Activated CD4-positive, alpha-beta T cell treated with anti-CD3 and anti-CD28 coated beads, Interleukin-2, amount 50 U/mL, for 16 hours (primary cell): Measurements from ENCODE around the gene RIIAD1.
A peak's percentile ranks its signal among the peaks of the same experiment; 100 is the strongest.
"Not testable (repeated sequence)": the region's sequence is repeated elsewhere in the genome, so short reads cannot be mapped to it uniquely, and the experiment has no call there.

Experiments
- DNase-seq: peaks from one replicate; pipeline ENCODE4 v3.0.0-alpha.2; 2020

Gene RIIAD1, protein sequence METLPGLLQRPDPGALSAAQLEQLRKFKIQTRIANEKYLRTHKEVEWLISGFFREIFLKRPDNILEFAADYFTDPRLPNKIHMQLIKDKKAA

DNA sequence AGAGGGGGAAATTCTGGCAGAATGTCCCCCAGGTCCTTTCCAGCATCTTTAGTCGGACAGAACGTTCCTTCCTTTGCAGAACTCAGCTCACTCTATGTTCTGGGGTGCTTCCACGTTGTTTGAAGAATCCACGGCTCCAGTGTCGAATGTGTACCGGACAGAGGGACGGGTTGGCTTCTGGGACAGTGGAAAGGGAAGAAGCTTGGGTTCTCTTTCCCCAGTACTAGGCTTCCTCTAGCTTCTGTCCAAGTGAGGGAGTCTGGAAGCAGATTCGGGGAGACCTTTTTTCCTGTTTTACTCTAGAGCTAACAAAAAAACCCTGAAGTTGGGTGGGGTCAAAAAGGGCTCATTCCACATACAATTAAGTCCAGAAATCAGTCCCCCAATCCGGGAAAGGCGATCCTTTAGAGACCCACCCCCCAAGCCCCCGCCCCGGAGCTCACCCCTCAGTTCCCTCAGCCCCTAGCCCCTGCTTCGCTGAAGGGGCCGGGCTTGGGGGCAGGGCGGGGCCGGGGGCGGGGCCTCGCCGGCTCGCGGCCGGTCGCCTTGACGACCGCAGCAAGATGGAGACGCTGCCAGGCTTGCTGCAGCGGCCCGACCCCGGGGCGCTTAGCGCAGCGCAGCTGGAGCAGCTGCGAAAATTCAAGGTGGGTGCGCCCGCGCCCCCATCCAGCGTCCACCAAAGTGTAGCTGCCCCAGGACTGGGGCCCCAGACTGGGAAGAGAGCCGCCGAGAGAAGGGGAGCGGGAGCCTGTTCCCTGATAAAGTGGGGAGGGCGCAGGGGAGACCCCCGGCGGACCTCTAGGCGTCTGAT is at the start of gene RIIAD1:
RIIAD1 (plus strand) TSS at position 549 of the 814 bp plus-strand sequence; CDS start at position 564, 15 bp downstream.
- DNase-seq: peak; percentile 22

- DNase-seq: no peak
Measured at GRCh38 chr1:151673407-151673806, 47.9 kb upstream of the RIIAD1 start.

- no peak for DNase-seq
Measured at GRCh38 chr1:151680391-151680790, 40.9 kb upstream of the RIIAD1 start.

- peak; percentile 14 for DNase-seq
Measured at GRCh38 chr1:151680826-151681225, 40.5 kb upstream of the RIIAD1 start.

GRCh38 chr1:151681923-151682322 is 39.4 kb upstream of the RIIAD1 start:
- no peak for DNase-seq

- DNase-seq: not testable (repeated sequence)
Measured at GRCh38 chr1:151682901-151683300, 38.4 kb upstream of the RIIAD1 start.

- DNase-seq: no peak
Measured at GRCh38 chr1:151684128-151684527, 37.2 kb upstream of the RIIAD1 start.

GRCh38 chr1:151686561-151686960 is 34.8 kb upstream of the RIIAD1 start:
- DNase-seq: no peak

DNA sequence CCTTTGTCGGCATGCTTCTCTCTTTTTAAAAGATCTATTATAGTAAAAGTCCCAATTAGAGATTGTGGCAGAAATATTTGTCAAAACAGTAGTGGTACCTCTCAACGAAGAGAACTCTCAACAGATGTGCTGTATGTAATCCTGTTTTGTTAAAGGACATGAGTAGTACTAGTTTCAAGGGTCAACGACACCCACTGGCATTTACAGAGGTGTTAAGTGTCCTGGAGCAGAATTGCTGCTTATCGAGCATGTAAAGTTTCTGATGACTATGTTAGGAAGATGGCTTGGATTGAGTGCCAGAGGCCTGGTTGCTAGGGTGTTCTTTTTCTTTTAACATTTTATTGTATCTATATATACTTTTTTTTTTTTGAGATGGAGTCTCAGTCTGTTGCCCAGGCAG is 31.8 kb upstream of the RIIAD1 start:
- no peak for DNase-seq

- DNase-seq: no peak
Measured at GRCh38 chr1:151692226-151692625, 29.1 kb upstream of the RIIAD1 start.

DNA sequence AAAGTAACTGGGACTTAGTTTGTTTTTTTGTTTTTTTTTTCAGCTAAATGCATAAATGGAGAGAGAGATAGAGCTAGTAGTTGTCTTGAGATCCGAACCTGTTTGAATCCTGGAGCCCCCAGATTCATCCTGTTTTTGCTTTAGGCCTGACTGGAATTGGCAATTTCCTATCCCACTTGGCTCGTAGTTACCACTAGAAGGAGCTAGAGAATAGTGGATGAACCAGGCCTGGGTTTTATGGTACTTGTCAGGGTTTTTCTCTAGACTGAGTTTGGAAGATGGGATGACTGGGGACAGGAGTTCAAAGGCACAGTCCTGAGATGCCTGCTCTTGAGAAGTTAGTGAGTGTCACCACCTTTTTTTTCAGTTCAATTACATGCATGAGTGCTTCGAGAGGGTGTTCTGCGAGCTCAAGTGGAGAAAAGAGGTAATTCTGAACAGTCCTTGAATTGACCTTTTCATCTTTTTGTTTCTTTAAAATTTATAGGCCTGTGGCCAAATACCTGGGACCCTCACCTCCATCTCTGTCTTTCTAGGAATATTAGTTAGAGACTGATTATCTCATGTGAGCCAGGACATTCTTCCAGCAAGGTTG is 28.2 kb upstream of the RIIAD1 start:
- no peak for DNase-seq

DNA sequence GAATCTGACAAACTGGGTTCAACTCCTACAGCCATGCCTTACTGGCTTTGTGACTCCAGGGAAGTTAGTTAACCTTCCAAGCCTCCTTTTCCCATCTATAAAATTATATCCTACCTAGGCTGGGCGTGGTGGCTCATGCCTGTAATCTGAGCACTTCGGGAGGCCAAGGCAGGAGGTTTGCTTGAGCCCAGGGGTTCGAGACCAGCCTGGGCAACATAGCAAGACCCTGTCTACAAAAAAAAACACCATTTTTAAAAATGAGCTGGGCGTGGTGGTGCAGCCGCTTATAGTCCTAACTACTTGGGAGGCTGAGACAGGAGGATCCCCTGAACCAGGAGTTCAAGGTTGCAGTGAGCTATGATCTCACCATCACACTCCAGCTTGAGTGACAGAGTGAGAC is 19.8 kb upstream of the RIIAD1 start:
- DNase-seq: no peak

DNA sequence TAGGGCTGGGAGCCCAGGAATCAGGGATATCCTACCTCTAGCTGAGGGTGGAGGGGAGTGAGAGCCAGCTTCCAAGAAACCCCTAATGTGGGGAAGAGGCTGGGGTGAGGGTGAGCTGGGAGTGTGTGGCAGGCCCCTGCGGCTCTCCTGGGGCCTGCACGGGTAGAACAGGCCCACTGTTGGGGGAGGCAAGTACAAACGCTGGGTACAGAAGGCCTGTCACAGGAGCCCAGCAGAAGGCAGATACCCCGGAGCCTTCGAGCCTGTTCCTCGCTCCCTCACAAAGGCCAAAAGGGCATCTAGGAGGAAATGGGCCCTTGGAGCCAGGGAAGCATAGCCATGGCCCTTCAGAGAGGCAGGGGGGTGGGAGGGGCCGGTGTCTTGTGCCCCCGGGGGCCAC is 18.4 kb upstream of the RIIAD1 start:
- no peak for DNase-seq

- no peak for DNase-seq
Measured at GRCh38 chr1:151703813-151704212, 17.5 kb upstream of the RIIAD1 start.

DNA sequence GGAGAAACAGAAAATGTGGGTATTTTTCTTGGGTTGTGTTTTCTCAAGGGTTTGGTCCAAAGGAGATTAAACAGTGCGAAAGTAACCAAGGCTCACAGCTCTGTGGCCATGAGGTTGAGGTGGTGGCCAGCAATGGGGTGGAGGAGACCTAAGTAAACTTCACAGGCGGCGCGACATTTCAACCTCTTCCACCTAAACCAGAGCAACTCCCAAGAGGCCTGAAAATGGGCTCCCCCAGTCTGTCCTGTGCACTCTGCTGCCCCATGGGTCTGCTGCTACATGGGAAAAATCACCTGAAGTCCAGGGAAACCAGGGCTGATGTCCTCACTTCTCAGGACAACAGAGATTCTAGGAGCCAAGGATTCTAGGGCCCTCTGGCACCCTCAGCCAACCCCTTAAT is 17.1 kb upstream of the RIIAD1 start:
- DNase-seq: no peak

DNA sequence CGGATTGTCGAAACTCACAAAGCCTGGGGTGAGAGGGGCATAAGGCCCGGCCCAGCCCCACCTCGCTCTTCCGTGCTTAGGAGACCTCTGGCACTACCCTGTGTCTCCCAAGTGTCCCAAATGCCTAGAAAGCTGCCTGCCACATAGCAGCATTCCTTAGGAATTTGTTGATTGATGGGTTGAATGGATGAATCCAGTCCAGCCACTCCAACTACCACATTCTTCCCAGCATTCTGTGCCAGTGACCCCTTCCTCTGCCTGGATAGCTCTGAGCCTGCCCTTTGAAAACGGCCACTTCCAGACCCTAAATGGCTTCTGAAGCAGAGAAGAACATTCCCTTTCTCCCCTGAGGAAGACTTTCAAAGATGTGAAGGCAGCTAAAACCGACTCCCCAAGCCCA is 16.2 kb upstream of the RIIAD1 start:
- no peak for DNase-seq

DNA sequence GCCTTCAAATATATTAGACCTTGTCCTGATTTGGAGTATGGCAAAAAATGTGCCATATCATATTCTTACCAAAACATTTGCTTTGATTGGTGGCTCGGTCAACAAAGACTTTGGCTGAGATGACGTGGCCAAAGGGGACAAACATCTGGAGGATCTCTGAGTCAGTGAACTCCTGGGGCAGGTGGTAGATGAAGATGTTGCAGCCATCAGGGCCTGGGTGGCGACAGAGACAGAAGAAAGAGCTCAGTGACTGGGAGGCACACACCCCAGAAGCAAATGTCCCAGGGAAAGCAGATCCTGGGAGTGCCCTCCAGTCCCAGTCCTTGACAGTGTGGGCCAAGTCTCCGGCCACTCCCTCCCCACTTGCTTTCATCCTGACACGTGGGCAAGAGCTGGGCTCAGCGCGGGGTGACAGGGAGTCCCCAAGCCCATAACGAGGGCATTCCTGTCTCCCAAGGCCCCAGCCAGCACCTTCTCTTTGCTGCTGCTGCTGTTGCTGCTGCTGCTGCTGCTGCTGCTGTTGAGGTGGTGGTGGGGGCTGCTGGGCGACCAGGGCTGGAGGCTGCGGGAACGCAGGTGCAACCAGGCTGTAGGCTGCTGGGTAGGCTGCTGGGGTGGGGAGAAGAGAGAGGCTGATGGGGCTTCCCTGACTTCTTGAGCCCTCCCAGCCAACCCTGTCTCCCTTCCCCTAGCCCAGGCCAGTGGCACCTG is 15.4 kb upstream of the RIIAD1 start:
- no peak for DNase-seq

DNA sequence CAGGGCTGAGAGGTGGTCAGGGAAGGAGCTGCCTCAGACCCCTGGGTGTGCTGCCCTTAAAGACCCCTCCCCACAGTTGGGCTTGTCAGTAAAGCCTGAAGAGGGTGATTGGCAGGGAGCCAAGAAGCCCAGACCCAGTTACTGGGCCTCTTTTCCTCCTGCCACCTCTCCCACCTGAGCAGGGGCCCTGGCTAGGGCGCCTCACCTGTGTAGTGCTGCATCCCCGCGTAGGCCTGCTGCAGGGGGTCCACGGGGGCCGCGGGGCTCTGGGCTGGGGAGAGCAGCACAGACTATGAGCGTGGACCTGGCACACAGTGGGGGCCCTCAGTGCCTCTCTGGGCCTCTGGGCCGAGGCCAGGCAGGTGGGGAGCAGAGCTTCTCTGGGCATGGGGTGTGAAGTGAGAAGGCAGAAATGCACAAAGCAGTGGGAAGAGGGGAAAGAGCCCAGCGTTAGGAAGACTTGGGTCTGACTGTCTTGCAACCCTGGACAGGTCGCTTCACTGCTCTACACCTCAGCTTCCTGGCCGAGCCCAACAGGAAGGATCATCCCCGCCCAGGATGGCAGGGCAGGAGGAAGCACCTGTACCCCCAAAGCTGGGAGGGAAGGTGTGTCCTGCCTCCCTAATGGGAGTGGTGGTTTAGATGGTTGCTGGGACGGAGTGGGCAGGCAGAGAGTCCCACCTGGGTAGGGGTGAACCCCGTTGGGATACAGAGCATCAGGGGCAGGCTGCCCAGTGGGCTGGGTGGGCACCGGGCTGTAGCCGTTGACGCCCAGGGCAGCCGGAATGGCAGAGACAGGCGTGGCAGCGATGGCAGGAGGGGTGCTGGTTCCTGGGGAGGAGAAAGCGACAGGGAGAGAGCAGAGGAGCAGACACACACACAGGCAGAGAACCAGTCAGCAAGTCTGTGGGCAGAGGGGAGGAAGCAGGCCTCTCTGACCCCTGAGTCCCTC is 14.6 kb upstream of the RIIAD1 start:
- no peak for DNase-seq

- DNase-seq: no peak
Measured at GRCh38 chr1:151707541-151708065, 13.7 kb upstream of the RIIAD1 start.

DNA sequence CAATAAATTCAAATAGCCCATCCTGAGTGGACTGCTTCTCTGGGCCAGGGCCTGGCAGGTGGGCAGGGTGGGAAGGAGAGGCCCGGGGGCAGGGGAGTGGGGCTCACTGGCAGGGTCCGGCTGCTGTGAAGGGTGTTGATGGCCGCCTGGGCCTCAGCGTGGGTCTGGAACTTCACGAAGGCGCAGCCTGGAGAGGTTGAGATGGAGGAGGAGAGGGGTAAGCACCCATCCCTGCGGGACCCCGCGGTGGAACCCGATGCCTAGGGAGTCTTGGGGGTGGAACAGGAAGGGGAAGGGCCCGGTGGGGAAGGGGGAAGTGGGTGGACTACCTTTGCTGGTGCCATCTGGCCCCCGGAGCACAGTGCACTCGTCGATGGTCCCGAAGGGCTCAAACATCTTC is 12.4 kb upstream of the RIIAD1 start:
- DNase-seq: no peak

DNA sequence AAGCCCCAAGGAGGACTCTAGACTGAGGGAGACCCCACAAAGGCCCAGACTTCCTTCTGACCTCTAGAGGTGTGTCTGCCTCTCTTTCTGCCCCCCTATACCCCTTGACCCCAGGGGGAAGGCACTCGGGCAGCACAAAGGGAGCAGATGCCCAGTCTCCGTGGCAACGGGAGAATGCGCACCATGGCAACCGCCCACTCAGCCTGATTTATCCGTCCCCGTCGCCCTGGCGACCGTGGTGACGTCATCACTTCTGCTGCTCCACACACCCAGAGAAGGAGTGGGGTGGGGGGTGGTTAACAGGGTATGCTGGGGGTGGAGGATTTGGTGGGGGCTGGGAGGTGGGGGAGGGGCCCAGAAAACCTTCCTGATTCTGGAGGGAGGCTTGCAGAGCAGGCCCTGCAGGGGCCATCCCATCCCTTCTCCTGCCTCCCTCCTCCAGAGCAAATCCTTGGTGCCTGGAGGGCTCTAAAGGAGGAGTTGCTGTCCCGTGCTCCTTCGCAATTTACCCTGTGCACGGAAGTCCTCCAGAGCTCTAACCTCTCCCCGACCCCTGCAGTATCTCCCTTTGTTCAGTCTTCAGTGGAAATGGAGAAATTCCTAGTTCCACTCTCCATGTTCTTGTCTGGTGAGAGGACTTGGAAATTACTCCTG is 11.0 kb upstream of the RIIAD1 start:
- peak; percentile 27 for DNase-seq
